Measurements from ENCODE around the gene EPB41L5.

DNA sequence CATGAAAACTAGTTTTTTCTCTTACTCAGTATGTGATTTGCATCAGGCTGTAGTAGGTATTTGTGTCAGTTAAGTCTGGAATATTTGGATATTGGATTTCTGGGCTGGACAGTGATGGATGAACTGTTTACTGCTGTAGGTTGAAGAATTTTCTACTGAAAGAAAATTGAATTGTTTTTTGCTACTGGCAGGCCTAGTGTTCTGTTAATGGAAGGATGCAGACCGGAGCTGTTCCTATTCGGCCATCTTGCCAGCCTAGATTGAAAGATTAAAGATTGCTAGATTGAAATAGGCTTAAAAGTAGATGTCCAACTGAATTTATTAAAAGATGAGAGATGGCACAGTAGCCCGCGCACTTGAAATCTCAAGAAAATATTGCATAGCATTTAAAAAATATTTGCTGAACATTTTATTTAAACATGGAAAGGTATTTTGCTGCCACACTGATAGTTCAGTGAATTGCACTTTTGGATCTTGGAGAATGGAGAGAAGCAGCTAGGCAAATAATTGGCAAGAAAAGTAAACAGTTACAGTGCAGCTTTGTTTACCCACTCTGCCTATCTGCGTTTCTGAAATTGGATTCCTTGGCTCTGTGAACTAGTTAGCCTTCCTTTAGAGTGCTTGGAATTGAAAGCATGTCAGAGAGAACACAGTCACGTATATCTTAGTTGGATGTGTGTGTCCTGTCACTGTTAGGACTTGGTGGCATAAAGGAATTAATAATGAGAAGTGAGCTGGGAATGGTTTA, 54.1 kb downstream of the EPB41L5 start:
- TF ChIP-seq, protein P1, sequence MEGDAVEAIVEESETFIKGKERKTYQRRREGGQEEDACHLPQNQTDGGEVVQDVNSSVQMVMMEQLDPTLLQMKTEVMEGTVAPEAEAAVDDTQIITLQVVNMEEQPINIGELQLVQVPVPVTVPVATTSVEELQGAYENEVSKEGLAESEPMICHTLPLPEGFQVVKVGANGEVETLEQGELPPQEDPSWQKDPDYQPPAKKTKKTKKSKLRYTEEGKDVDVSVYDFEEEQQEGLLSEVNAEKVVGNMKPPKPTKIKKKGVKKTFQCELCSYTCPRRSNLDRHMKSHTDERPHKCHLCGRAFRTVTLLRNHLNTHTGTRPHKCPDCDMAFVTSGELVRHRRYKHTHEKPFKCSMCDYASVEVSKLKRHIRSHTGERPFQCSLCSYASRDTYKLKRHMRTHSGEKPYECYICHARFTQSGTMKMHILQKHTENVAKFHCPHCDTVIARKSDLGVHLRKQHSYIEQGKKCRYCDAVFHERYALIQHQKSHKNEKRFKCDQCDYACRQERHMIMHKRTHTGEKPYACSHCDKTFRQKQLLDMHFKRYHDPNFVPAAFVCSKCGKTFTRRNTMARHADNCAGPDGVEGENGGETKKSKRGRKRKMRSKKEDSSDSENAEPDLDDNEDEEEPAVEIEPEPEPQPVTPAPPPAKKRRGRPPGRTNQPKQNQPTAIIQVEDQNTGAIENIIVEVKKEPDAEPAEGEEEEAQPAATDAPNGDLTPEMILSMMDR (IDR thresholded peaks at IDR 0.05), result no peak
- TF ChIP-seq ZNF416 (CRISPR knock-in tag; IDR thresholded peaks at IDR 0.05) (no peak), ZNF138 (CRISPR knock-in tag; conservative IDR thresholded peaks at IDR 0.05) (no peak), ATF3 (CRISPR knock-in tag; conservative IDR thresholded peaks at IDR 0.05) (no peak), ZNF263 (CRISPR knock-in tag; IDR thresholded peaks at IDR 0.05; ENCODE audit: low read depth) (no peak)
